ENCODE data around the gene CHMP1A.
"Not testable (repeated sequence)": the region's sequence is repeated elsewhere in the genome, so short reads cannot be mapped to it uniquely, and the experiment has no call there.

CHMP1A gene

DNA sequence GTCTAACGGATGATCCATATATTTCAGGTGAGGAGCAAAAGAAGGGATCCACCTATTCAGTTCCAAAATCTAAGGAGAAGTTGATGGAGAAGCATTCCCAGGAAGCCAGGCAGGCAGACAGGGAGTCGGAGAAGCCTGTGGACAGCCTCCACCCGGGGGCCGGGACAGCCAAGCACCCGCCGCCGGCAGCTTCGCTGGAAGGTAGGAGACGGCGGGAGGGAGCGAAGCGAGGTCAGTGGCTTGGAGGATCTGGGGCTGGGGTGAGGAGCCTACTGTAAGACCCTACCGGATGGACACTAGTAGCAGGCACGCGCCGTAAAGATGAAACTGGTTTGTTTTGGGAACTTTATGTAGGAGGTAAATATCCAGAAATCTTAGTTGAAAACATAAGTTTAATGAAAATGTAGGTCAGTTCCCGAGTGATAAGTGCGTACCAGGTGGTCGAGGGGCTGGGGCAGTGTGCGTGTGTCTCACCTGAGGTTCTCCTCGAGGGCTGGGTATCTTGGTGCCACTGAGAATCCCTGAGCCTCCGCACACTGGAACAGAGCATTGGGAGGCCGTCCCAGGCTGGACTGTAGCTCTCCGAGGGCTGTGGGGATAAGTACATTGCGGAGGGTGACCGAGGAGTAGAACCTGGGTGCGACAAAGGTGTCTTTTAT is 842 bp upstream of the CHMP1A start:
- no peak for DNase-seq (ENCODE audit: low read depth in 2 of 2)

DNA sequence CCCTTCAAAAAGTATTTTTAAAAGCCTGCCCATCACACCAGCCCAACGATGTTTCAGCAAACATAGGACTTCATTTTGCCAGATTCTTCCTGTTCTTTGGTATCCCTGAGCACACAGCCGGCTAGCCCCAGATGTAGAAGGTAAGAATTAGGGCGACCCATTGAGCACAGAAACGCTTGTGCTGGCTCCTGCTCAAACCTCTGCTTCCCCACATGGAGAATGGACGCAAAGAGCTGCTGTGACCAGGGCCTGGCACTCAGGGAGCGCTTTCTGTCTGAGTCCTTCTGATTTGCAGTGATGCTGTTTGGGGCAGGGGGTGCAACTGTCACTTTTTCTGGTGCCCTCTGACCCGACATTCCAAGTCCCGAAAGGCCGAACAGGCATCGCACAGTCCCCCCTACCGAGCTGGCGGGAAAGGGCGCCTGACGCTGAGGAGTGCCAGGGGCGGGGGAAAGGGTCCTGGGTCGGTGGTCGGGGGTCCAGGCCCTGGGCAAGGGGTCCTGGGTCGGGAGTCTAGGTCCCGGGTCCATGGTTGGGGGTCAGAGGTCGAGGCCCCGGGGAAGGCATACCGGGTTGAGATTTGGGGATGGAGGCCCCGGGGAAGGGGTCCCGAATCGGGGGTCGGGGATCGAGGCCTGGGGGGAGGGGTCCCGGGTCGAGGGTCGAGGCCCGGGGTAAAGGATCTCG is 930 bp downstream of the CHMP1A start:
- no peak for DNase-seq (ENCODE audit: low read depth in 2 of 2)

DNA sequence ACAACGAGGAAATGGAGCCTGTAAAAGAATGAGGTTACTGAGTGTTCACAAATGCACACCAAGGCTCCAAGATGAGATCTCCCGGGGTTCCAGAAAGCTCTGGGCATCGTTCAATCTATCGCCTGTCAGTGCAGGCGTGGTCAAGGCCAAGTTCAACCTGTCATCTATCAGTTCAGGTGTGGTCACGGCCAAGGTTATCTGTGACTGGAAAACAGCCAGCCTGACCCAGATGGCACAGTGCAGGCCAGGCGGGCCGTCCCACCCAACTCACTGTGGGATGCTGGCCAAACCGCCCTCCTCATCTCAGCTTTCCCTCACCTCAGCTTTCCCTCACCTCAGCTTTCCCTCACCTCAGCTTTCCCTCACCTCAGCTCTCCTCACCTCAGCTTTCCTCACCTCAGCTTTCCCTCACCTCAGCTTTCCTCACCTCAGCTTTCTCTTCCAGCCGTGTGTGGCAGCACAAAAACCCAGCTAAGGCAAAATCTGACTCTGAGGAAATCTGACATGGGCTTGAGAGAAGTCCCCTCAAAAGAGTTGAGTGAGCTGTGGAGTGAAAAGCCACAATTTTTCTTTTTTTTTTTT is 2.4 kb downstream of the CHMP1A start:
- no peak for DNase-seq (ENCODE audit: low read depth in 2 of 2)

DNA sequence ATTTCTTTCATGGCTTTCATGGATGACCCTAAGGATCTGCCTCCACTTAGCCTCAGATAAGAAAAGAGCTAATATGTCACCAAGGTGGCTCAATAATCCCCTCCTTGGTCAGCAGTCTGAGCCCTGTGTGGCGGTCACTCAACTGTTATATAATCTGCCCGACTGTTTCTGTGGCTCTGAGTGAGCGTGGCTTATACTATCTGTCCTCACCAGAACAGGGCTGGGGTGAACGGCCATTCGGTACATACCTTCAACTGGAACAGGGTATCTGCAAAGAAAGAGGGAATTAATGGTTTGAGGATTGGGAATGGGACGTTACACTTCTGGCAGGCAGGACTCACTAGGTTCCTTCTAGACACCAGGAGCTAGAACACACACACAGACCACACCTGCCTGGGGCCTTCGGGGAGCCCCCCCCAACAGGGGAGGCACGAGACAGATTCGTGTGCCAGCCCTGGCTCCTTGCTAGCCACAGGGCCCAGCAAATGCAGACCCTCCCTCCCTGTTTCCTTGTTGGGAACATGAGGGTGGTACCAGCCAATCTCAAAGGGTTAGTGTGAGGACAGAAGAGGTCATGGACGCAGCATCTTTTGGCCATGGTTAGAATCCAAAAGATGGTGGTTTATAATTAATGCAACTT is 3.7 kb downstream of the CHMP1A start:
- no peak for DNase-seq (ENCODE audit: low read depth in 2 of 2)

DNA sequence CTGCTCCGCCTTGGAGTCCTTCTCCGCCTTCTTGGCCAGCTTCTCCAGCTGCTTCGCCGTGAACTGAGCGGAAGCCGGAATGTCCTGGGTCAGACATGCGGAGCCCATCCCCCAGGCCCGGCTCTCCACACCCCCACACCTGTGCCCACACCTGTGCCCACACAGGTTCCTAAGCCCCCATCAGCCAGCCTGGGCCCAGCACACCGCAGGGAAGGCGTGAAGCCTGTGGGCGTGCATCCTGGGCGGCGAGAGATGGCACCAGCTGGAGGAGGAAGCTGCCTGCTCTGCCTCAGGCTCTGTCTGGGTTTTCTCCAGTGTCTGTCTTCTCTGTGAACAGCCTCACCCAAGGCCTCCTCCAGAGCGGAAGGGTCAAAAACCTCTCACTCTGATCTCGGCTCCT is 5.9 kb downstream of the CHMP1A start:
- no peak for DNase-seq (ENCODE audit: low read depth in 2 of 2)

DNA sequence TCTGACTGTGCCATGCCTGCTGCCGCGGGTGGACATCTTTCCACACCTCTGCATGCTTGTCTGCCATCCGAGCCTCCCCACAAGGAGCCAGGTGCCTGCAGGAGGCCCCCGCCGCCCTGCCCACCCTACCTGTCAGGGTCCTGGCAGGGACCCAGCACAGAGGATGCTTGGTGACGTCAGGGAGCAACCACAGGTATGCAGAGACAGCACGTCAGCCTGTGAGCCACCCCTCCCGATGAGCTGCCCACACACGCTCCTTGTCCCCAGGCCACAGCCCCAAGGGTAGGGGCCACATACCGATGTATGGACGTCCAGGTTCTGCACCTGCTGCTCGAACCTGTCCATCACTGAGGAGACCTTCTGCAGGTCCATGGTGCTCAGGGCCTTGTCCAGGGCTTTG is 10.6 kb downstream of the CHMP1A start:
- DNase-seq (ENCODE audit: low read depth in 2 of 2), result no peak

DNA sequence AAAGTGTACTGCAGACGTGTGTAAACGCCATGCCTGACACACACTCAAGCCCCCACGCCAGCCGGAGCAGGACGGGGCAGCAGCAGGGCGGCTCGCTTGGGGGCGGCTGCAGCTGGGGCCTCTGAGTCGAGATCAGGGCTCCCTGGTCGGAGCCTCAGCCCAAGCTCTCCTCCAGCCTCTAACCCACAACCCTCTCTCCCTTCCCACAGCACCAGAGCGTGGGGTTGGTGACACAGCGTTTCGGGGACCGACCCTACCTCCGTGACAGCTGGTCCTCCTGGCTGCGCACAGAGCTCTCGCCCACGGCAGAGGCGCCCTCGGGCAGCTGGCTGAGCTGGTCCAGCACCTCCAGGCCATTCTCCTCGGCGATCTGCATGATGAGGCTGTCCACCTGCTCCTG is 11.2 kb downstream of the CHMP1A start:
- no peak for DNase-seq (ENCODE audit: low read depth in 2 of 2)

DNA sequence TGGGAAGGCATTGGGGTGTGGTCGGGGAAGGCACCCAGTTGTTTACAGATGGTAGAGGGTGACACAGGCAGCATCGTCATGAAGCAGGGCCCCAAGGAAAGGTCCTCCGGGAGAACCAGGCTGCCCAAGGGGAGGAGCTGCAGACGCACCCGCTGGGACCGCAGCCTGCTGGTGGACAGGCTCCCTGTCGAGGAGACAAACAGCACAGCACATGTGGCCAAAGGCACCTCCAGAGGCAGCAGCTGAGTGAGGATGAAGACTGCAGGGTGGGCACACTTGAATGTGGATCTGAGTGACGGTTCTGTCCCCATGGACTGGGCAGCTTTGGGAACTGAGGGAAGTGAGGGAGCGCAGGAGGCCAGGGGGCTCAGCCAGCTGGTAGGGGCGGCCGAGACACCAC is 12.4 kb downstream of the CHMP1A start:
- DNase-seq (ENCODE audit: low read depth in 2 of 2), result no peak

DNA sequence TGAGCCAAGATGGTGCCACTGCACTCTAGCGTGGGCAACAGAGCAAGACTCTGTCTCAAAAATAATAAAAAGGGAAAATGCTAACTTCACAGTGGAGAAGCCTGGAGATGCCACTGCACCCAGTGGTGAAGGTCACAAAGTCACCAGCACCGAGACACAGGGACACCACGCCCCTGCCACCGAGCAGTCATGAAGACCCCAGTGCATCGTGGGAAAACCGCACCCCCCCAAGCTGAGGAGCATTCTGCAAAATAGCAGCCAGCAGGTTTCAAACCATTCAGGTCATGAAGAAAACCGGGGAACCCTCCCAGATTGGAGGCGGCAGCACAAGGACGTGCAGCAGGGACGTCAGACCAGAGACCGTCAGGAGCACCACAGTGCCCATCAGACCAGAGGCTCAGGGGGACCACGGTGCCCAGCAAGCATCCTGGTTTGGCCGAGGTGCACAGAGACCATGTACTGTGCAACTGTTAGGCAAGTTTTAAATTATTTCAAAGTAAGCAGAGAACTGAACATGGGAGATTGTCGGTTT is 13.7 kb downstream of the CHMP1A start:
- no peak for DNase-seq (ENCODE audit: low read depth in 2 of 2)

DNA sequence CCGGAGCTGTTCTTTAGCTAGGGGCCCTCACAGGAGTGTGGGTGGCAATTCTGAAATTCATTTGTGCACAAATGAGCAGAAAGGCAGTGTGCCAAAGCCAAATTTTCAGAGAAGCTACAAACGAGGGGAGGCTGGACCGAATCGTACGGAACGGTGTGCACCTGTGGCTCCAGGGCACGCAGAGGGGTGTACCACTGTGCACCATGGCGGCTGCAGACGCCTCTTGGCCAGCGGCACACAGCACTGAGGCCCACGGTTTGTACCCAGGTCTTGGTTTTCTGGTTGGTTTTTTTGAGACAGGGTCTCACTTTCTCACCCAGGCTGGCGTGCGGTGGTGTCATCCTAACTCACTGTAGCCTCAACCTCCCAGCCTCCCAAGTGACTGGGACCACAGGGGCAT is 14.9 kb downstream of the CHMP1A start:
- no peak for DNase-seq (ENCODE audit: low read depth in 2 of 2)

DNA sequence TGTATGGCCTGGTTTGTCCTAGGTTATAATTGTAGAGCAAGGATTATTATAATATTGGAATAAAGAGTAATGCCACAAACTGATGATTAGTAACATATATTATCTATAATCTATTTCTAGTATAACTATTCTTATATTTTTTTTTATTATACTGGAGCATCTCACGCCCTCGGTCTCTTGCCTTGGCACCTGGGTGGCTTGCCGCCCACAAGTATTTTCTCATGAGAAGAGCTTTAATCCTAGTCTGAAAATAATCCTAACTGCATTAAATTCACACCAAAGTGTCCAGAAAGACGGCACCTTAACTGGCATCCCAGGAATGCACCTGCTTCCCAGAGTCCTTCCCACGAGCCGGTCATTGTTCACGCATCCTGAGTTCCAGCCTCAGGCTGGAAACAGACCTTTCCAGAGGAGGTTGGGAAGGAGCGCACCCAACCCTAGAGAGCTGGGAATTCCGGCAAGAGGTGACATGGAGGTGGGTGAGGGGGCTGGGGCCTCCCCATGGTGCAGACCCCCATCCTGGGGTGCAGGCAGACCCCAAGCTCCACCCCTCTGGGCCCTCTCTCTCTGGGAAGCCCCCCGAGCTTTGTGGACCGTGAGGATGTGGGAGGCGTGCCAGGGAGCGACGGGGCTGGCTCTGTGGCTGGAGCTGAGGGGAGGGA is 15.9 kb downstream of the CHMP1A start:
- DNase-seq (ENCODE audit: low read depth in 2 of 2), result no peak

DNA sequence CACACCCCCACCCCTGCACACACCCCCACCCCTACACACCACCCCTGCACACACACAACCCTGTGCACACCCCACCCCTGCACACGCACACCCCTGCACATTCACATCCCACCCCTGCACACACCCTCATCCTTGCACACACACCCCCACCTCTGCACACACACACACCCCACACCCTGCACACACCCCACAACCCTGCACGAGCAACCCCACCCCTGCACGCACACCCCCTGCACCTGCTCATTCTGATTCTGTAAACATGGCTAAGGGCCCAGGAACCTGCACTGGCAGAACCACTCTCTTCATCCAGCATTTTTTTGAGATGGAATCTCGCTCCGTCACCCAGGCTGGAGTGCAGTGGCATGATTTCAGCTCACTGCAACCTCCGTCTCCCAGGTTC is 18.1 kb downstream of the CHMP1A start:
- no peak for DNase-seq (ENCODE audit: low read depth in 2 of 2)

DNA sequence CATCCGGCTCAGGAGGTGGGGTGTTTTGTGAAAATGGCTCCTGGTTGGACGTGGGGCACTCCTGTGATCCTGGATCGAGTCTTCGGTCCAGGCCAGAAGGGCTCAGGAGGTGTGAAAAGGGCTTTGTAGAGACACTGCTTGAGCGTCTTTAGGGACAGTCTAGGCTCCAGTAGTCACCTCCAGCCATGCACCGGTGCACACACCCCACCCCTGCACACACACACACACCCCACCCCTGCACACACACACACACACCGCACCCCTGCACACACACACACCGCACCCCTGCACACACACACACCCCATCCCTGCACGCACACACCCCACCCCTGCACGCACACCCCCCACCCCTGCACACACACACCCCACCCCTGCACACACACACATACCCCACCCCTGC is 19.1 kb downstream of the CHMP1A start:
- no peak for DNase-seq (ENCODE audit: low read depth in 2 of 2)

DNA sequence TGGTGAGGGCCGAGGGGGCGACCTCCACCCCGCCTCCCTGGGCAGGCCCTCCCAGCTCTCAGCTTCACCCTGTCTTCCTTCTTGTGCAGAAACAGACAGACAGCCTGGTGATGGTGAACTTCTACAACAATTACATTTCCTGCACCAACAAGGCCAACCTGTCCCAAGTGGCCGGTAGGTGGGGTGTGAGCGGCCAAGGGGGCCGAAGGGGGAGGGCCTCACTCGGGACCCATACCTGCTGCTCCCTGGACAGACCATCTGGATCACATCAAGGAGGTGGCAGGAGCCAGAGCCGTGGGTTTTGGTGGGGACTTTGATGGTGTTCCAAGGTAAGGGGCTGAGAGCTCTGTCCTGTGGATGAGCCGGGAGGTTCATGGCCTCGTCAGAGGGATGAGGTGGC is 20.1 kb downstream of the CHMP1A start:
- no peak for DNase-seq (ENCODE audit: low read depth in 2 of 2)

DNA sequence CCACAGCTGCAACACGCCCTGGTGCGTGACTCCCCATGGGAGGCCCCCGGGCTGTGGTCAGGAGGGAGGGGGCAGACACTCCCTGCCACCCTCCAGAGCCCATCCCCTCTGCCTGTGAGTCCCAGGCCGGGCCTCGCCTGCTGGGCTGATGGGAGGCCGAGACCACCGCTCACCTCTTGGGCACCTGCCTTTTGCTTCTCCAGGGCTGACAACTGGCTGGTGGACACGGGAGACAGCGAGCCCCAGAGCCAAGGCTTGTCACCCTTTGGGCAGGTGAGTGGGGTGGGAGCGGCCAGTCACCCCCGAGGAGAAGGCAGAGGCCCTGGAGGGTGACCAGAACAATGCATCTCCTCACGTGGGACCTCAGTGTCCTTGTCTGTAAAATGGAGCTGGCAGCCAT is 20.8 kb downstream of the CHMP1A start:
- no peak for DNase-seq (ENCODE audit: low read depth in 2 of 2)

DNA sequence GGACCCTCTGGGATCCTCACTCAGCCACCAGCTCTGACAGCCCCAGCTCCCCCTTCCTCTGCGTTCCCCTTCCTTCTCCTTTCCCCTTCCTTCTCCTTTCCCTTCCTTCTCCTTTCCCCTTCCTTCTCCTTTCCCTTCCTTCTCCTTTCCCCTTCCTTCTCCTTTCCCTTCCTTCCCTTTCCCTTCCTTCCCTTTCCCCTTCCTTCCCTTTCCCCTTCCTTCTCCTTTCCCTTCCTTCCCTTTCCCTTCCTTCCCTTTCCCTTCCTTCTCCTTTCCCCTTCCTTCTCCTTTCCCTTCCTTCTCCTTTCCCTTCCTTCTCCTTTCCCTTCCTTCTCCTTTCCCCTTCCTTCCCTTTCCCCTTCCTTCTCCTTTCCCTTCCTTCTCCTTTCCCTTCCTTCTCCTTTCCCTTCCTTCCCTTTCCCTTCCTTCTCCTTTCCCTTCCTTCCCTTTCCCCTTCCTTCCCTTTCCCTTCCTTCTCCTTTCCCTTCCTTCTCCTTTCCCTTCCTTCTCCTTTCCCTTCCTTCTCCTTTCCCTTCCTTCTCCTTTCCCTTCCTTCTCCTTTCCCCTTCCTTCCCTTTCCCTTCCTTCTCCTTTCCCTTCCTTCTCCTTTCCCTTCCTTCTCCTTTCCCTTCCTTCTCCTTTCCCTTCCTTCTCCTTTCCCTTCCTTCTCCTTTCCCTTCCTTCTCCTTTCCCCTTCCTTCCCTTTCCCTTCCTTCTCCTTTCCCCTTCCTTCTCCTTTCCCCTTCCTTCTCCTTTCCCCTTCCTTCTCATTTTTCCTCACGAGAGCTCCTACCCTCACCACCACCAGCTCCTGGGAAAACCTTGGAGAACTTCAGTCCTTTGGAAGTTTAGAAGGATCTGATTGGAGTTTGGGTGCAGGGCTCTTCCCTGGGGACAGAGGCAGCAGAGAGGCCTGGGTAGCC is 22.8 kb downstream of the CHMP1A start:
- DNase-seq (ENCODE audit: low read depth in 2 of 2), result not testable (repeated sequence)

DNA sequence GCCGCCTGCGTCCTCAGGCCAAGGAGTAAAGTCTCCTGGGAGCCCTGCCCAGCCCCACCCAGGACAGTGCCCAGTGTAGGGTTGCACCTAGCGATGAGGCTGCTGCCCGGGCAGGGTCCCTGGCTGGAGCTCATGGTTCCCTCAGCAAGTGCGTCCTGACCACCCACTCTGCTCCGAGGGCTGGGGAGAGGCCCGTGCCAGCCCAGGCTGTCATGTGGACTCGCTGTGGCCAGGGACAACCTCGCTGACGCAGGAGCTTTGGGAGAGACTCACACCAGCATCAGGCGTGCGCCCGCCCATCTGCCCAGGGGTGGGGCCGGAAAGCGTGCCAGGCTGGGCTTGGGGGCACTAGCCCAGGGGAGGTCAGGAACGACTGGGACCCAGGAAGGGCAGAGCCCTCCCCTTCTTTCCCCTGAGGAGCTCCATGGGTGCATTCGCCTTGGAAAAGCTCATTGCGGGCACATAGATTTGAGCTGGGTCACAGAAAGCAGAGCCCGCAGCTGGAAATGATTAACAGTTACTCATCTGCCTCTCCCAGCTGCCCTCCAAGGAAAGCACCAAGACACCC is 24.4 kb downstream of the CHMP1A start:
- no peak for DNase-seq (ENCODE audit: low read depth in 2 of 2)

DNA sequence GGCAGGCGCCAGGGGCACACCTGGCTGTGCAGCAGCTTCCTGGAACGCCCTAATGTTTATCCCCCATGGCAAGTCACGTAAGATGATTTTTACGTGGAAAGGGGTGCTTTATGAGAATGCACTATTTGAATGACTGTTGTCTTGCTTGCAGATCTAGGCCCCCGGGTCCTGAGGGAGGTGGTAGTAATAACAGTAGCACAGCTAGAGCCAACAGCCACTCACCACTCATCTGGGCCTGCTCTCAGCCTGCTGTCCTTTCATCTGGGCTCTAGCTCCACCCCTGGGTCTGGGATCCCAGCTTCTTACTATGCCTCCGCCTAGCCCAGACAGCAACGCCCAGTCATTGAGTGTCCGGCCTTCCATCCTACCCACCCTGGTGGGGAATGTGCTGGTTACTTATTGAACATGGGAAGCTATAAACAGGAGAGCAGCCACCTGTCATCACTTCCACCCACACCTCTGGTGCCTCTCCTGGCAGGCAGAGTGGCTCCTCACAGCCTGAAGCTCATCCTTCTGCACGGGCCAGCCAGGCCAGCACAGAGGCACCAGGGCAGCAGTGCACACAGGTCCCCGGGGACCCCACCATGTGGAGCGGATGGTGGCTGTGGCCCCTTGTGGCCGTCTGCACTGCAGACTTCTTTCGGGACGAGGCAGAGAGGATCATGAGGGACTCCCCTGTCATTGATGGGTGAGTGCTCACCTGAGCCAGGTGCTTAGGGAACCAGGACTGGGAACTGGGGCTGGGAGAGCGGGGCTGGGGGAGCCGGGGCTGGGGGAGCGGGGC is 27.5 kb downstream of the CHMP1A start:
- no peak for DNase-seq (ENCODE audit: low read depth in 2 of 2)

DNA sequence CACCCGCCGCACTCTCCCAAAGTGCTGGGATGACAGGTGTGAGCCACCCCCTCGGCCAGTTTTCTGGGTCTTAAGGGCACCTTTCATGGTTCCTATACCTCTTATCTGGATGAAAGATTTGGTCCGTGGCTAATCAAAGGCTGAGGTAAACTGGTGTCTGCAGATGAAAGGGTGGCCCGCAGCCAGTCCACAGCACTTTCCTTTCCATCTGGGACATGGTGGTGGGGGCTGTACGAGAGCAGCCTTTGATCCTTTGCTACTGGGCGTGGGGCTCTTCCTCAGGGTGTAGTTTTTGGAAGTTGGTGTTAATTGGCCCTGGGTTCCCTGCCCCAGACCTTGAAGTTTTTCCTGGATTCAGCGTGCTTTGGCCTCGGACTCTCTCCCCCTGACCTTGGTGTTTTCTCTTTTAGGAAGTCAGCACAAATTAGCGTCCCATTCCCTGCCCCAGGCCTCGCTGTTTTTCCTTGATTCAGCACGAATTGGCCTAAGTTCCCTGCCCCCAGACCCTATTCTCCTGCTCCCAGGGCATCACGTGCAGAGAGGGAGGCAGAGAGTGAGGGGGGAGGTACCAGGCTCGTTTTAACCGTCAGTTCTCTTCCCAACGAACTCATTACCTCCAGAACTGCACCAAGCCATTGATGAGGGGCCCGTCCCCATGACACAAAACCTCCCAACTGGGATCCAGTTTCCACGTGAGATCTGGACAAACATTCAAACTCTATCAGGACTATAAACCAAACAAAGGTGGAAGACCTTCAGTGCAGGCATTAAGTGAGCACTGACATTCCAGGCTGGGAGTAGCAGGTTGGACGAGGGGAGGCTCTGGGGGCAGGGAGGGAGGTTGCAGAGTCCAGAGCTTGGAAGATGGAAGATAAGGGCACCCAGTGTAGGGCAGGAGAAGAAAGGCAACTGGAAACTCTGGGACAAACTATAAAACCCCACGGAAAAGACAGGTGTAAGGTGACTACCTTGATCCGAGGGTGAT is 32.4 kb downstream of the CHMP1A start:
- DNase-seq (ENCODE audit: low read depth in 2 of 2), result no peak
